Natural killer cell treated with Interleukin-12 subunit alpha and Interleukin-12 subunit beta and Interleukin-15 and Interleukin-18, amount 100 ng/mL, for 72 hours (primary cell): ENCODE results near the gene CILP2. TPM values are rescaled to one million over a fixed set of nuclear protein-coding genes. Genes with fewer than 3 reads are reported as not detected.

ENCODE experiments used
- ATAC-seq, 2 donors: fragments of 150-1000 bp; cut with Tn5 transposase in 1 of 2; sonication (Bioruptor Pico), chemical (Tn5 transposase) in 1 of 2; 2 replicates each; pipeline ENCODE4 v1.10.0; 2021
- DNase-seq: peaks from one replicate; pipeline ENCODE4 v3.0.0; 2022; ENCODE audit warnings: low spot score
- H3K27ac Mint-ChIP-seq, 2 donors: 1 replicate in 1 of 2; 2 replicates in 1 of 2; pipeline ENCODE4 v1.8.0; 2022; ENCODE audit warnings: mixed read lengths in 2 of 2, mild to moderate bottlenecking in 1 of 2, moderate library complexity in 1 of 2
- H3K27me3 Mint-ChIP-seq, 2 donors: 1 replicate in 1 of 2; 2 replicates in 1 of 2; pipeline ENCODE4 v1.8.0; 2022; ENCODE audit warnings: mixed read lengths in 2 of 2
- H3K36me3 Mint-ChIP-seq: one replicate; pipeline ENCODE4 v1.8.0; 2022; ENCODE audit warnings: mixed read lengths
- H3K4me1 Mint-ChIP-seq, 2 donors: 1 replicate in 1 of 2; 2 replicates in 1 of 2; pipeline ENCODE4 v1.8.0; 2022; ENCODE audit warnings: low read depth in 2 of 2, mixed read lengths in 2 of 2, mild to moderate bottlenecking in 1 of 2
- H3K4me3 Mint-ChIP-seq: one replicate; pipeline ENCODE4 v1.8.0; 2022; ENCODE audit warnings: mixed read lengths
- H3K9me3 Mint-ChIP-seq: 2 replicates; pipeline ENCODE4 v1.8.0; 2022; ENCODE audit warnings: mixed read lengths
- total RNA-seq, 2 donors: library from RNA; stranded (reverse); gene quantifications; one replicate each; pipeline ENCODE4 v1.2.3, GENCODE V29; 2022

CILP2 gene
- total RNA-seq, 2 donors from 2014 or later: 0.21 to 0.42 TPM

DNA sequence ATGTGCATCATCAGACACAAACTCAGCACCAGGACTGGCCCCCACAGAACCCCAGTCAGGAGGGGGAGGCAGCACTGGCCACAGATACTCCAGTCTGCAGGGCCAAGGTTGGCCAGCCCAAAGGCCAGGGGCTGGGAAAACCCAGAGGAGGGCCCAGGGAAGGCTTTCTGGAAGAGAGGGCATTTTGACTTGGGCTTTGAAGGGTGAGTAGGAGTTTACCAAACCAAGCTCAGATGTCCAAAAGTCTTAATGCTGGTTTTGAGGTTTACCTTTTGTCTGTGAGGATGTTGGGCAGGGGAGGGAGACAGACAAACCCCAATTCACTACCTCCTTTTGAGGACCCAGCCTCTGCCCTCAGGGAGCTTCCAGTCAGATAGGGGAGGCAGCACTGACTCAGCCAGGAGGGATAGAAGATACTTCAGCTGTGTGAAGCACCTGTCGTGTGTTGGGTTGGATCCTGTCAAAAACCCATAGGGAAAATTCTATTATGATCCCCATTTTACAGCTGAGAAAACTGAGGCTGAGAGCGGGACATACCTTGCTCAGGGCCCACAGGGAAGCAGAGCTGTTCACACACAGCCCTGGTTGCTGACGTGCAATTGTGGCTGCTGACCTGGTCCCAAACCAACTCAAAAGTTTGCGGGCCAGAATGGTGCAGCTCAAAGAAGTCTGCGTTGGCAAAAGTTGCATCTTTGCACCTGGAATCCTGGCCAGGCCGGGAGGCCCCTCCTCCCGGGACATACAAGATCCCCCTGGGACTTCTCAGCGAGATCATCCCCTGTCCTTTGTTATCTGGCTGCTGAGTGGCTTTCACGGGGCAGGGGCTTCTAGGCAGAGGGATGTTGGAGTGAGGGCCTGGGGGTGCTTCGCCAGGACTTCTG lies 13.1 kb downstream of the CILP2 start:
- no peaks in the 10 kb centered on the region for H3K36me3 Mint-ChIP-seq
- no peak overlapping the region for H3K27ac Mint-ChIP-seq
- ATAC-seq: no peak
- H3K9me3 Mint-ChIP-seq: no peaks in the 10 kb centered on the region
- H3K27me3 Mint-ChIP-seq: no peaks in the 10 kb centered on the region
- peaks cover 0 to 3% of the 10 kb centered on the region in 2 donors for H3K4me1 Mint-ChIP-seq
- DNase-seq: no peak
- no peak overlapping the region for H3K4me3 Mint-ChIP-seq

DNA sequence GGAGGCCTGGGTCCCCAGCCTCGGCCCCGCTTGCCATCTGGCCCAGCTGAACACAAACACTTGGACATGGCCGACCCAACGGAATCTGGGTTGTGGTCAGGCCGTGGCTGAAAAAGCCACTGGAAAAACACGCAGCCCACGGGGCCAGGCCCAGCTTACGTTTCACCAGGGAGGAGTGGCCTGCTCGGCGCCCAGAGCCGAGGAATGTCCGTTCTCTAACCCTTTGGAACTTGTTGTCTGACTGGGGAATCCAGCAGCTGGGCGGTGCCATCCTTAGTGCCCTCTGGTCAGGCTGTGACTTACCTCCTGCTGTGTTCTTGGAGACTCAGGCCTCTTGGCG lies 13.8 kb downstream of the CILP2 start:
- DNase-seq: no peak
- H3K27me3 Mint-ChIP-seq: no peaks in the 10 kb centered on the region
- no peak overlapping the region for H3K4me3 Mint-ChIP-seq
- H3K9me3 Mint-ChIP-seq: no peaks in the 10 kb centered on the region
- H3K36me3 Mint-ChIP-seq: no peaks in the 10 kb centered on the region
- peaks cover 0 to 3% of the 10 kb centered on the region in 2 donors for H3K4me1 Mint-ChIP-seq
- no peak for ATAC-seq
- H3K27ac Mint-ChIP-seq: no peak overlapping the region

DNA sequence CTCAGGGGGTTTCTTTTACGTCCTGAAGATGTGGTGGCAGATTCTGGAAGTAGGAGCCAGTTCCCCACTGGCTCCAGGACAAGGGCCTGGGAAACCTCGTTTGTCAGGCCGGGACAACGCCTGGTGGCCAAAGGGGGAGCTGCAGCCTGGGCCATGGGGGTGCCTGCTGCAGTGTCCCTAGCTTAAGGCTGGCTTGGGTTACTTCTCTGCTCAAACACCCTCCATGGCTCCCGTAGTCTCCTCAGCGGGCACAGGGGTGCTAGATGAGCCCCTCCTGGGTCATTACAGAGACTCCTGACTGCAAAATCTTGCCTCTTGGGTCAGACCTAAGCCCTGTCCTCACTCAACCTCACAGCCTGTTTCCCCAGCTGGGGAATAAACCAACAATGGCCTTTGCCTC lies 14.7 kb downstream of the CILP2 start:
- no peaks in the 10 kb centered on the region for H3K9me3 Mint-ChIP-seq
- peaks cover 0 to 3% of the 10 kb centered on the region in 2 donors for H3K4me1 Mint-ChIP-seq
- H3K27me3 Mint-ChIP-seq: no peaks in the 10 kb centered on the region
- DNase-seq (no peak), ATAC-seq (no peak)
- no peak overlapping the region for H3K27ac Mint-ChIP-seq
- H3K36me3 Mint-ChIP-seq: no peaks in the 10 kb centered on the region
- H3K4me3 Mint-ChIP-seq: no peak overlapping the region

DNA sequence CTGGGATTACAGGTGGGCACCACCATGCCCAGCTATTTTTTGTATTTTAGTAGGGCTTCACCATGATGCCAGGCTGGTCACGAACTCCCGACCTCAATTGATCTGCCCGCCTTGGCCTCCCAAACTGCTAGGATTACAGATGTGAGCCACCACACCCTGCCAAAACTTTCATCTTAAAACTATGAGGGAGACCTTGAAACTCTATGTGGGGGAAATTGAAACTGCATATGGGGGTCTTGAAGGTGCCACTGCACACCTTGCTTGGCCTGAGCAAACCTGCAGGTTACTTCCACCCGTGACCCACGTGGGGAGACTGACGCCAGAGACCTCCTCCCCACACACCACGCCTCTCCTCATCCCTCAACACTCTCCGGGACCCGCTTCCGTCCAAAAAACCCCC lies 15.6 kb downstream of the CILP2 start:
- H3K36me3 Mint-ChIP-seq: no peaks in the 10 kb centered on the region
- no peak overlapping the region for H3K27ac Mint-ChIP-seq
- H3K4me1 Mint-ChIP-seq: peaks cover 0 to 3% of the 10 kb centered on the region in 2 donors
- H3K4me3 Mint-ChIP-seq: no peak overlapping the region
- no peak for DNase-seq
- no peak for ATAC-seq
- no peaks in the 10 kb centered on the region for H3K9me3 Mint-ChIP-seq
- H3K27me3 Mint-ChIP-seq: no peaks in the 10 kb centered on the region

DNA sequence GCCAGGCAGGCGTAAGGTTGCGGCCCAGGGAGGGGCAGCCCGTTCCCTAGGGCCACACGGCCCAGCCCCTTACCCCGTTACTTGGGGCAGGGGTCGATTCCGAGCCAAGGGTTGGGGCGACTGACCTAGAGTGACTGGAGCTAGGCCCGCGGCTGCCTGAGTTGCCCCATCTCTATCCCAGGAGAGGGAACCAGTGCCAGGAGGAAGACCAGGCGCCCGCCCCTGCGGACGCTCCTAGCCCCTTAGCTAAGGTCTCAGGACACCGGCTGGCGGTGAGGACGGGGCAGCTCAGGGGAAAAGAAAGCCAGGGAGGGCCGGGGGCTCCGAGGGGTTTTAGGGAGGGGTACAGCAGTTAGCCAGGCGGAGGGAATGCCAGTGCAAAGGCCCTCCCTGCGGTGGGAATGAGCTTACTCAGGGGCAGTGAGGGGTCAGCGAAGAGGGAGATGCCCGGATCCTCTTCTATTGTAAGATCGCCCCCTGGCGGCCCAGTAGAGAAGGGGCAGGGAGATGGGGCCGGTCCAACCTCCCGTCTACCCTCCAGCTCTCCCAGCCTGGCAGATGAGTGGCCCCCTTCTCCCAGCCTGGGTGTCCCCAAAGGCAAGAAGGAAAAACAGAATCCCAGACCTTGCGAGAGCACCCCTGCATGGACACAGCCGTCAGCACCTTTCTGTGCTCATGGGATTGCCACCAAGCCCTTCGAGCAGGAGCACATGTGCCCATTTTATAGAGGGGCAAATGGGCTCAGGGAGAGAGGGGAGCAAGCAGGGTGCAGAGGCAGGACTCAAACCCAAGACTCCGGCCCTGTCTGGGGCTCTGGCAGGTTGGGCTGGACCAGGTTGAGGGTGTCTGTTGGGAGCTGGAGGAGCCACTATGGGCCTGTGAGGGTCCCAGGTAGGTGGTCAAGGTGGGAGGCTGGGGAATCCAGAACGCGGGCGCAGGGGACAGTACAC lies 16.3 kb downstream of the CILP2 start:
- H3K9me3 Mint-ChIP-seq: no peaks in the 10 kb centered on the region
- peak; percentile 75 for DNase-seq
- H3K4me1 Mint-ChIP-seq: peaks cover 0 to 6% of the 10 kb centered on the region in 2 donors
- no peaks in the 10 kb centered on the region for H3K36me3 Mint-ChIP-seq
- H3K4me3 Mint-ChIP-seq: no peak overlapping the region
- no peaks in the 10 kb centered on the region for H3K27me3 Mint-ChIP-seq
- peak; percentile 56 to 75 for ATAC-seq
- H3K27ac Mint-ChIP-seq: peak overlapping the region in 1 of 2 donors; percentile 72

DNA sequence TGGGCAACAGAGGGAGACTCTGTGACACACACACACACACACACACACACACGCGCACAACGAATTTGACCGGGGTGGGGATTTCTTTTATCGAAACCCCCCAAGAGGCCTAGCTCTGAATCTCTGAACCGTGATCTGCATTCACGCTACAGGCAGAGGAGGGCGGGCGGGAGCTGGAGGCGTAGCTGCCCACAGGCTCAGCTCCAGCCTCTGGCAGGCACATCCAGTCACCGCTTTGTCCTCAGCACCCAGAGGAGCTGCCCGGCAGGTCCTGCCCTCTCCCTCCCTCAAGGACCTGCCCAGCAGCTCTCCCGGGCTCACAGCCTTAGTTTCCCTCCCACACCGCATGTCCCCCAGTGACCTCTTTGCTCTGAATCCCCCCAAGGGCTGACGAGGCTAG lies 20.0 kb downstream of the CILP2 start:
- Mint-ChIP-seq H3K4me3 (no peak overlapping the region), H3K9me3 (no peaks in the 10 kb centered on the region), H3K27ac (no peak overlapping the region), H3K27me3 (no peaks in the 10 kb centered on the region), H3K4me1 (peaks cover 0 to 6% of the 10 kb centered on the region in 2 donors), H3K36me3 (no peaks in the 10 kb centered on the region)
- ATAC-seq: no peak
- DNase-seq: no peak

DNA sequence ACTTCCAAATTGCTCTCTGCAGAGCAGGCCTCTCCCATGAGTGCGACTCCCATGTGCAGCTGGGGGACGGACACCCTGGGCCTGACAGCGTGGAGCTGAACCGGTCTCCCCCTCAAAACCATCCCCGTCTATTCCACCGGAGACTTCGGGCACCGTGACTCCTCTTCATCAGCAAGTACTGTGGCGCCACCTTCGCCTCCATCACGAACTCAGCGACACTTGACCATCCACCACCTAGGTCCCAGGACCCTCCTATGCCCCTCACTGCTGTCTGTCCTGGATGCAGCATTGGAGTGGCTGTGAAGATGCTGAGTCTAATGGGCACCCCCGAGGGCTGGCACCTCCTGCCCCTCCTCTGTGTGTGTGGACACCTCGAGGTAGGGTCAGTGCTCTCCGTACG lies 20.6 kb downstream of the CILP2 start:
- Mint-ChIP-seq H3K4me3 (no peak overlapping the region), H3K4me1 (peaks cover 0 to 6% of the 10 kb centered on the region in 2 donors), H3K27ac (no peak overlapping the region), H3K36me3 (no peaks in the 10 kb centered on the region), H3K9me3 (no peaks in the 10 kb centered on the region), H3K27me3 (no peaks in the 10 kb centered on the region)
- DNase-seq (no peak), ATAC-seq (peak in 1 of 2 donors; percentile 36)

DNA sequence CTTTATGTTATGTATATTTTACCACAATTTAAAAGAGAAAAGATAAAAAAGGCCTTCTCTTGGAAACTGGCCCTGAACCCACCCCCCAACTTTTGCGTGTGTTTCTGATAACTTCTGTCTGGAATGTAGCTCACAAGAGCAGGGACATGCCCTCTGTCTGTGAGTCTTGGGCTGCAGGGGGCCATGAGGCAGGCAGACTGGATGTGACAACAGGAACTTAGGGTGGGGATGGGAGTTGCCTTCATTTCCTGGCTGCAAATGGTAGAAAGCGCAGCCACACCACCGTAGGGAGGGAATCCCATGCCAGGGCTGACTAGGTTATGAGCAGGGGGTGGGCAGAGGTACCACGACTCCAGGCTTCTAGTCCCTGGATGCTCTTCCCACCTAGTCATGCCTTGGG lies 21.9 kb downstream of the CILP2 start:
- H3K36me3 Mint-ChIP-seq: no peaks in the 10 kb centered on the region
- DNase-seq (no peak), ATAC-seq (no peak)
- no peaks in the 10 kb centered on the region for H3K27me3 Mint-ChIP-seq
- no peak overlapping the region for H3K4me3 Mint-ChIP-seq
- no peak overlapping the region for H3K27ac Mint-ChIP-seq
- peaks cover 0 to 4% of the 10 kb centered on the region in 2 donors for H3K4me1 Mint-ChIP-seq
- no peaks in the 10 kb centered on the region for H3K9me3 Mint-ChIP-seq

DNA sequence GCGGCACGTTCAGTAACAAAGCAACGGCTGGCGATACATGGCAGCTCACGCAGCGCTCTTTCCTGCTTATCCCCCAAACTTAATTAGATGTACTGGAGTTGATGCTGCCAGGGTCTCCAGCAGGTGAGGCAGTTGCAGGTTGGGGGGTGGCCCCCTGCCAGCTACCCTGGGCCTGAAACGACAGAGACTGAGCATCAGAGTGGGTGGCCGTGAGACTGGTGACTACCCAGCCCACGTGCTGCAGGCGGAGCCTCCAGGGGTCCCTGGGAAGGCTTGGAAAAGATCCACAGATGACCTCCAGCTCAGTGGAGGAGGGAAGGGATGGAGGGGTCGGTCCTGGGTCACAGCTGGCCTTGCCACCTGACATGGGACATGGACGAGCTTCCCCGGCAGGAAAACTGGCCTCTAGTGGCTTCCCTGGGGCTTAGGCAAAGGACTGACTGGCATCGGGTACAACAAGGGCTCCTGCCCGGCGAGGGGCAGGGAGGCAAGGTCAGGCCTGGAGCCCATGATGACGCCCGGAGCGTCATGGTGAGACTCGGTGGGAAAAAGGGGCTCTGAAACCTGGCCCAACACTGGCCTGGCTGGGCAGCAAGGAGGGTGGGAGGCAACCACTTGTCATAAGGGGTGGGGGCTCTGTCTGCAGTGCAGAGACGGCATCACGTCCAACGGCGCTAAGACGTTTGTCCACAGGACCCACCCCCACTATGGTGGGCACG lies 24.0 kb downstream of the CILP2 start:
- H3K9me3 Mint-ChIP-seq: no peaks in the 10 kb centered on the region
- H3K36me3 Mint-ChIP-seq: no peaks in the 10 kb centered on the region
- peaks cover 0 to 4% of the 10 kb centered on the region in 2 donors for H3K4me1 Mint-ChIP-seq
- ATAC-seq: no peak
- H3K4me3 Mint-ChIP-seq: no peak overlapping the region
- no peak overlapping the region for H3K27ac Mint-ChIP-seq
- DNase-seq: no peak
- no peaks in the 10 kb centered on the region for H3K27me3 Mint-ChIP-seq

DNA sequence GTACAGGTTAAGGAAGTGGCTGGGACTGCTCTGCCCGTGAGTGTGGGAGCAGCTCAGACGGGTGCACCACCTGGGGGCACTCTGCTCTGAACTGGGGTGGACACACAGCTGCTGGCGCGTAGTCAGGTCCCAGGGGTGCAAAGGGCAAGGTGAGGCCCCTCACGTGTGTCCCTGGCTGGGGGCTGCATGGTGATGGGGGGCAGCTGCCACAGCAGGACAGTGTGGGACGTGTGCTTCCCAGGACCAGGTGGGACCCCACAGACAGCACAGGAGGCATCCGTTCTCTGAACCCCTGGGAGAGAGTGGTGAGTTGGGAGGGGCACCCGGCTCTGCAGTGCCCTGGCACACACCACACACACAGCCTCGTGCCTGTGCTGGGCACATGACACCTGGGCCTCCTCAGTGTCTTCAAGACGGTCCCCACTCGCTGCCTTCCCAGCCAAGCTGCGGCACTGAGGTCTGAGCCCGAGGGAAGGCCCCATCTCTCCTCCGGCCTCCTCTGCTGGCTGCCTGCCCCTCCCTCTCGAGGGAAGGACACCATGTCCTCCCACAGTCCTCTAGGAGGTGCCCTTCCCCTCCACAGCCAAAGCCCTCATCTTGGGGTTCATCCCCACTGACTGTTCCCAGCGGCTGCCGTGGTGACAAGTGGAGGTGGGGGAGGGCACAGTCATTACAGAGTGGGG lies 24.7 kb downstream of the CILP2 start:
- H3K9me3 Mint-ChIP-seq: no peaks in the 10 kb centered on the region
- peaks cover 0 to 4% of the 10 kb centered on the region in 2 donors for H3K4me1 Mint-ChIP-seq
- H3K4me3 Mint-ChIP-seq: no peak overlapping the region
- no peak for DNase-seq
- no peak overlapping the region for H3K27ac Mint-ChIP-seq
- no peaks in the 10 kb centered on the region for H3K36me3 Mint-ChIP-seq
- H3K27me3 Mint-ChIP-seq: no peaks in the 10 kb centered on the region
- ATAC-seq: peak; percentile 29 to 54

DNA sequence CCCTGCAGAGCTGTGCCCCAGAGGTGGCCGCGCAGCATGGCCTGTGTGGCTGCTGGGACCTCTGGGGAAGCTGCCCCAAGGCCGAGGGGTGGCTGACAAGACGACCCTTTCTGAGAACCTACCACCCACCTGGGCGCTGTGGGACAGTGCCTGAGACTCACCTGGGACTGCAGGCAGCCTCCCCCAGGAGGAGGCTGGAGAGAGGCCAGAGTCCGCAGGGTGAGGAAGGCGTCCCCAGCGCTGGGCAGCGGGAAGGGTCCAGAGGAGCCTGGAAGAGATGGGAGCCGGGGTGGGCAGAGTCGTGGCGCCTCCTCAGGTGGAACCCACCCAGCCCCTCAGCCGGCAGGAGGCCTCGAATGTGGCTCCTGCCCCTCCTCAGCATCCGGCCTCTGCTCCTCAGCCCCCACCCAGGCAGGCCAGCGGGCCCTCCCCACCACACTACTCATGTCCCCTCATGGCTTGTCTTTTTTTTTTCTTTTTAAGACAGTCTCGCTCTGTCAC lies 25.3 kb downstream of the CILP2 start:
- H3K4me3 Mint-ChIP-seq: no peak overlapping the region
- H3K36me3 Mint-ChIP-seq: no peaks in the 10 kb centered on the region
- DNase-seq: no peak
- no peaks in the 10 kb centered on the region for H3K27me3 Mint-ChIP-seq
- no peak overlapping the region for H3K27ac Mint-ChIP-seq
- peaks cover 0 to 4% of the 10 kb centered on the region in 2 donors for H3K4me1 Mint-ChIP-seq
- H3K9me3 Mint-ChIP-seq: no peaks in the 10 kb centered on the region
- peak; percentile 11 for ATAC-seq

DNA sequence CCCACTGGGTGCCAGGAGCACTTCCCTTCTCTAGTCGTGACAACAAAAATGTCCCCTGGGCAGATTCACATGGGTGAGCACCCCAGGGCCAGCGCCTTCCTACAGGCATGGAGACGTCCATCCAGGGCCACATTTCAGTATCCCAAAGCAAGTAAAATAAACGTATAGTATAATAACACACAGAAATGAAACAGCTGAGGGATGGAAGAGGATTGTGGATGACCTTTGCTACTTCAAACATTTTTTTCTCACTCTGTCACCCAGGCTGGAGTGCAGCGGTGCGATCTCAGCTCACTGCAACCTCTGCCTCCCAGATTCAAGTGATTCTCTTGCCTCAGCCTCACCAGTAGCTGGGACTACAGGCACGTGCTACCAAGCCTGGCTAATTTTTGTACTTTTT lies 28.2 kb downstream of the CILP2 start:
- H3K9me3 Mint-ChIP-seq: no peaks in the 10 kb centered on the region
- DNase-seq (no peak), ATAC-seq (no peak)
- H3K27ac Mint-ChIP-seq: no peak overlapping the region
- H3K27me3 Mint-ChIP-seq: no peaks in the 10 kb centered on the region
- peaks cover 5% of the 10 kb centered on the region for H3K36me3 Mint-ChIP-seq
- H3K4me1 Mint-ChIP-seq: peaks cover 5 to 8% of the 10 kb centered on the region in 2 donors
- H3K4me3 Mint-ChIP-seq: no peak overlapping the region

DNA sequence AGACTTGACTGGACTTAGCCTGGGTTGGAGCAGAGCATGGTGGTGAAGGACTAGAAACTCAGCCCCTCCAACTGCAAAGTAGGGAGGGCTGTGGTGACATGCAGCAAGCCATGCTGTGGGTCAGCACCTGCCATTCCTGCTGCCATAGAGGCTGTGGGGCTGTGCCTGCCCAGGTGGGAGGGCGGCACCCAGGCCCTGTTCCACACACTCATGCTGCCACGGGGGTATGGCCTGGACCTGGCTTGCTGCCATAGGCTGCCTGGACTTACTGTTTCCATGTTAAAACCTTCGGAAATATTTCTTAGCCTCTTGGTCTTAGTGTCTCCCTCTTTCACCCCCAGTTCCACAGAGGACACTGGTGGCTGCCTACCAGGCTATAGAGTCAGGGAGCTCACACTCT lies 29.3 kb downstream of the CILP2 start:
- DNase-seq (no peak), ATAC-seq (no peak)
- Mint-ChIP-seq H3K4me3 (no peak overlapping the region), H3K36me3 (peaks cover 5% of the 10 kb centered on the region), H3K27ac (no peak overlapping the region), H3K27me3 (no peaks in the 10 kb centered on the region), H3K4me1 (peaks cover 5 to 8% of the 10 kb centered on the region in 2 donors), H3K9me3 (no peaks in the 10 kb centered on the region)
